Activated naive CD4-positive, alpha-beta T cell treated with anti-CD3 and anti-CD28 coated beads for 36 hours (primary cell): ENCODE data around the gene DNTT. TPM values are rescaled to one million over a fixed set of nuclear protein-coding genes. Genes with fewer than 3 reads are reported as not detected.

ENCODE experiments used
- CTCF ChIA-PET: fragments of 350-600 bp; sonication (Branson Sonifier 250); formaldehyde crosslinking; loops from one replicate; lab custom pipeline; 2021; ENCODE audit warnings: antibody characterized with exemption; lab: Charles Lee
- DNase-seq: peaks from one replicate; pipeline ENCODE4 v3.0.0-alpha.2; 2020
- H3K27ac Mint-ChIP-seq: one replicate; pipeline ENCODE4 v1.8.0; 2021; ENCODE audit warnings: mild to moderate bottlenecking, mixed read lengths
- H3K27me3 Mint-ChIP-seq: one replicate; pipeline ENCODE4 v1.8.0; 2021; ENCODE audit warnings: low read depth, mixed read lengths
- H3K36me3 Mint-ChIP-seq: one replicate; pipeline ENCODE4 v1.8.0; 2021; ENCODE audit warnings: low read depth, mixed read lengths
- H3K4me1 Mint-ChIP-seq: one replicate; pipeline ENCODE4 v1.8.0; 2021; ENCODE audit warnings: low read depth, mixed read lengths
- H3K4me3 Mint-ChIP-seq: one replicate; pipeline ENCODE4 v1.8.0; 2021; ENCODE audit warnings: mild to moderate bottlenecking, moderate library complexity, mixed read lengths
- H3K9me3 Mint-ChIP-seq: one replicate; pipeline ENCODE4 v1.8.0; 2021; ENCODE audit warnings: mixed read lengths
- intact Hi-C: fragments of 100-400 bp; cut with micrococcal nuclease; formaldehyde crosslinking; loops from one replicate; pipeline ENCODE4 v1.15.1; 2023
- total RNA-seq, 2 experiments: library from RNA; stranded (reverse); gene quantifications; one replicate each; pipeline ENCODE4 v1.2.3, GENCODE V29; 2021

The DNTT gene
- total RNA-seq, 2 experiments from 2014 or later: 0.10 TPM; not detected in 1

- no peak overlapping the region for H3K4me3 Mint-ChIP-seq
- CTCF ChIA-PET: interaction anchor here (0.7 to 3.2 kb wide), 16 partner anchors 10 to 646 kb away, joined by 3 to 62 read pairs (median 4); partner anchors contain the start of gene TCTN3
- H3K4me1 Mint-ChIP-seq: peaks cover 6% of the 10 kb centered on the region
- H3K36me3 Mint-ChIP-seq: no peaks in the 10 kb centered on the region
- intact Hi-C loops: loop anchor here (1.0 to 10.0 kb wide), 7 partner anchors 41 to 646 kb away; partner anchors contain the start of genes CC2D2B and CCNJ
- no peak overlapping the region for H3K27ac Mint-ChIP-seq
- DNase-seq: peak; percentile 83
- no peaks in the 10 kb centered on the region for H3K9me3 Mint-ChIP-seq
- no peaks in the 10 kb centered on the region for H3K27me3 Mint-ChIP-seq
These were observed 36.0 kb downstream of the DNTT start for GRCh38 chr10:96339956-96340904.

GRCh38 chr10:96341219-96342182 lies 37.3 kb downstream of the DNTT start:
- intact Hi-C loops: loop anchor here (1.0 to 10.0 kb wide), 3 partner anchors 43 to 297 kb away; partner anchors contain the start of gene CCNJ
- DNase-seq: peak; percentile 10
- H3K36me3 Mint-ChIP-seq: peaks cover 1% of the 10 kb centered on the region
- CTCF ChIA-PET: interaction anchor here (0.7 to 2.4 kb wide), 11 partner anchors 10 to 647 kb away, joined by 3 to 35 read pairs (median 4); partner anchors contain the start of gene TCTN3
- peaks cover 7% of the 10 kb centered on the region for H3K9me3 Mint-ChIP-seq
- peaks cover 6% of the 10 kb centered on the region for H3K4me1 Mint-ChIP-seq
- H3K27ac Mint-ChIP-seq: no peak overlapping the region
- H3K27me3 Mint-ChIP-seq: no peaks in the 10 kb centered on the region
- no peak overlapping the region for H3K4me3 Mint-ChIP-seq

GRCh38 chr10:96342402-96342801 lies 38.2 kb downstream of the DNTT start:
- Mint-ChIP-seq H3K9me3 (peaks cover 7% of the 10 kb centered on the region), H3K27me3 (no peaks in the 10 kb centered on the region), H3K4me1 (peaks cover 6% of the 10 kb centered on the region), H3K36me3 (peaks cover 1% of the 10 kb centered on the region), H3K4me3 (no peak overlapping the region), H3K27ac (no peak overlapping the region)
- CTCF ChIA-PET: interaction anchor here (0.6 to 2.4 kb wide), 3 partner anchors 40 to 168 kb away, joined by 3 to 35 read pairs (median 6); no protein-coding TSS in a partner anchor
- intact Hi-C loops: loop anchor here (10.0 kb wide), 1 partner anchor 298 kb away; the partner anchor contains the start of gene CCNJ
- no peak for DNase-seq

- Mint-ChIP-seq H3K4me3 (no peak overlapping the region), H3K27me3 (no peaks in the 10 kb centered on the region), H3K36me3 (peaks cover 1% of the 10 kb centered on the region), H3K27ac (no peak overlapping the region), H3K4me1 (peaks cover 6% of the 10 kb centered on the region), H3K9me3 (peaks cover 7% of the 10 kb centered on the region)
- CTCF ChIA-PET: interaction anchor here (1.2 to 1.3 kb wide), 2 partner anchors 10 to 115 kb away, joined by 3 to 5 read pairs; no protein-coding TSS in a partner anchor
- DNase-seq: no peak
- intact Hi-C loops: loop anchor here (10.0 kb wide), 1 partner anchor 299 kb away; the partner anchor contains the start of gene CCNJ
These were observed 39.9 kb downstream of the DNTT start for GRCh38 chr10:96344178-96344577.

GRCh38 chr10:96345222-96345621 lies 41.0 kb downstream of the DNTT start:
- Mint-ChIP-seq H3K36me3 (peaks cover 1% of the 10 kb centered on the region), H3K4me3 (no peak overlapping the region), H3K27ac (no peak overlapping the region), H3K4me1 (peaks cover 6% of the 10 kb centered on the region), H3K9me3 (peaks cover 7% of the 10 kb centered on the region), H3K27me3 (peaks cover 2% of the 10 kb centered on the region)
- CTCF ChIA-PET: interaction anchor here (1.1 kb wide), 1 partner anchor 116 kb away, joined by 3 read pairs; no protein-coding TSS in a partner anchor
- intact Hi-C loops: loop anchor here (10.0 kb wide), 1 partner anchor 300 kb away; the partner anchor contains the start of gene CCNJ
- DNase-seq: no peak

- intact Hi-C loops: loop anchor here (10.0 kb wide), 1 partner anchor 301 kb away; the partner anchor contains the start of gene CCNJ
- Mint-ChIP-seq H3K4me3 (no peak overlapping the region), H3K36me3 (peaks cover 1% of the 10 kb centered on the region), H3K27ac (no peak overlapping the region), H3K9me3 (peaks cover 7% of the 10 kb centered on the region), H3K4me1 (peaks cover 6% of the 10 kb centered on the region), H3K27me3 (peaks cover 2% of the 10 kb centered on the region)
- no peak for DNase-seq
- CTCF ChIA-PET: no interaction called here
These were observed 42.1 kb downstream of the DNTT start for GRCh38 chr10:96346295-96346694.

- peaks cover 9% of the 10 kb centered on the region for H3K27me3 Mint-ChIP-seq
- H3K9me3 Mint-ChIP-seq: no peaks in the 10 kb centered on the region
- CTCF ChIA-PET: interaction anchor here (1.1 to 1.4 kb wide), 2 partner anchors 11 to 15 kb away, joined by 3 to 6 read pairs; no protein-coding TSS in a partner anchor
- H3K4me3 Mint-ChIP-seq: no peak overlapping the region
- no peaks in the 10 kb centered on the region for H3K4me1 Mint-ChIP-seq
- no peaks in the 10 kb centered on the region for H3K36me3 Mint-ChIP-seq
- DNase-seq: no peak
- no peak overlapping the region for H3K27ac Mint-ChIP-seq
- intact Hi-C loops: no loop called here
These were observed 47.8 kb downstream of the DNTT start for GRCh38 chr10:96352027-96352426.

- CTCF ChIA-PET: interaction anchor here (1.1 to 1.4 kb wide), 2 partner anchors 12 to 14 kb away, joined by 3 to 6 read pairs; no protein-coding TSS in a partner anchor
- Mint-ChIP-seq H3K4me1 (no peaks in the 10 kb centered on the region), H3K4me3 (no peak overlapping the region), H3K27ac (no peak overlapping the region), H3K36me3 (no peaks in the 10 kb centered on the region), H3K9me3 (no peaks in the 10 kb centered on the region), H3K27me3 (peaks cover 9% of the 10 kb centered on the region)
- intact Hi-C loops: no loop called here
- no peak for DNase-seq
These were observed 48.3 kb downstream of the DNTT start for GRCh38 chr10:96352582-96352981.

- H3K27ac Mint-ChIP-seq: no peak overlapping the region
- H3K36me3 Mint-ChIP-seq: no peaks in the 10 kb centered on the region
- intact Hi-C loops: no loop called here
- no peaks in the 10 kb centered on the region for H3K9me3 Mint-ChIP-seq
- no peaks in the 10 kb centered on the region for H3K4me1 Mint-ChIP-seq
- H3K27me3 Mint-ChIP-seq: peaks cover 8% of the 10 kb centered on the region
- no peak for DNase-seq
- no peak overlapping the region for H3K4me3 Mint-ChIP-seq
- CTCF ChIA-PET: interaction anchor here (2.7 kb wide), 1 partner anchor 17 kb away, joined by 9 read pairs; no protein-coding TSS in a partner anchor
These were observed 52.9 kb downstream of the DNTT start for GRCh38 chr10:96357038-96357620.

GRCh38 chr10:96358851-96359540 lies 54.8 kb downstream of the DNTT start, which contains the start of gene OPALIN:
OPALIN (minus strand) TSS chr10:96359002; CDS start chr10:96358896, 106 bp downstream.
- Mint-ChIP-seq H3K27ac (no peak within 1 kb of the TSS), H3K9me3 (no peaks in the 10 kb centered on the region), H3K27me3 (peaks cover 4% of the 10 kb centered on the region), H3K4me1 (no peaks in the 10 kb centered on the region), H3K36me3 (no peaks in the 10 kb centered on the region), H3K4me3 (no peak within 1 kb of the TSS)
- intact Hi-C loops: no loop called here
- DNase-seq: no peak
- CTCF ChIA-PET: interaction anchor here (1.5 to 2.7 kb wide), 2 partner anchors 11 to 16 kb away, joined by 6 to 9 read pairs; no protein-coding TSS in a partner anchor
